ENCODE data around the gene CBL.
"Not testable (repeated sequence)": the region's sequence is repeated elsewhere in the genome, so short reads cannot be mapped to it uniquely, and the experiment has no call there.

CBL gene

GRCh38 chr11:119218141-119218878 is 12.2 kb downstream of the CBL start:
- no peak for DNase-seq (ENCODE audit: low spot score)

- DNase-seq (ENCODE audit: low spot score), result no peak
Observed at GRCh38 chr11:119222308-119222707, 16.2 kb downstream of the CBL start.

GRCh38 chr11:119222891-119223290 is 16.8 kb downstream of the CBL start:
- DNase-seq (ENCODE audit: low spot score), result no peak

- DNase-seq (ENCODE audit: low spot score), result no peak
Observed at GRCh38 chr11:119223856-119224255, 17.7 kb downstream of the CBL start.

GRCh38 chr11:119228535-119229287 is 22.6 kb downstream of the CBL start:
- DNase-seq (ENCODE audit: low spot score), result not testable (repeated sequence)

GRCh38 chr11:119229288-119229672 is 23.1 kb downstream of the CBL start:
- no peak for DNase-seq (ENCODE audit: low spot score)

- no peak for DNase-seq (ENCODE audit: low spot score)
Observed at GRCh38 chr11:119229741-119230140, 23.6 kb downstream of the CBL start.

GRCh38 chr11:119236490-119236889 is 30.4 kb downstream of the CBL start:
- DNase-seq (ENCODE audit: low spot score), result no peak

GRCh38 chr11:119236891-119237290 is 30.8 kb downstream of the CBL start:
- no peak for DNase-seq (ENCODE audit: low spot score)

- no peak for DNase-seq (ENCODE audit: low spot score)
Observed at GRCh38 chr11:119237515-119237914, 31.4 kb downstream of the CBL start.

GRCh38 chr11:119248750-119249670 is 42.9 kb downstream of the CBL start:
- DNase-seq (ENCODE audit: low spot score), result no peak

GRCh38 chr11:119249671-119250010 is 43.5 kb downstream of the CBL start:
- DNase-seq (ENCODE audit: low spot score), result no peak

GRCh38 chr11:119251114-119251513 is 45.0 kb downstream of the CBL start:
- DNase-seq (ENCODE audit: low spot score), result no peak

GRCh38 chr11:119254239-119254638 is 48.1 kb downstream of the CBL start:
- no peak for DNase-seq (ENCODE audit: low spot score)

- no peak for DNase-seq (ENCODE audit: low spot score)
Observed at GRCh38 chr11:119258180-119258579, 52.0 kb downstream of the CBL start.

GRCh38 chr11:119258983-119259382 is 52.8 kb downstream of the CBL start:
- DNase-seq (ENCODE audit: low spot score), result no peak

GRCh38 chr11:119262668-119263351 is 56.7 kb downstream of the CBL start:
- DNase-seq (ENCODE audit: low spot score), result no peak

- DNase-seq (ENCODE audit: low spot score), result no peak
Observed at GRCh38 chr11:119263352-119263940, 57.3 kb downstream of the CBL start.

GRCh38 chr11:119266063-119266462 is 59.9 kb downstream of the CBL start:
- no peak for DNase-seq (ENCODE audit: low spot score)

GRCh38 chr11:119266517-119267255 is 60.5 kb downstream of the CBL start:
- DNase-seq (ENCODE audit: low spot score), result no peak

- no peak for DNase-seq (ENCODE audit: low spot score)
Observed at GRCh38 chr11:119267645-119268044, 61.5 kb downstream of the CBL start.

Measured in ecto neural progenitor cell (in vitro differentiated cells).